Glutamatergic neuron (in vitro differentiated cells): ENCODE results near the gene UNC13C. TPM values are rescaled to one million over a fixed set of nuclear protein-coding genes. Genes with fewer than 3 reads are reported as not detected.

ENCODE experiments used
- DNase-seq: peaks from one replicate; pipeline ENCODE4 v3.0.0; 2022
- H3K27ac Mint-ChIP-seq: one replicate; pipeline ENCODE4 v1.8.0; 2020; ENCODE audit warnings: mild to moderate bottlenecking, mixed read lengths, inconsistent platforms; ENCODE audit not compliant: unreplicated experiment
- H3K27me3 Mint-ChIP-seq: one replicate; pipeline ENCODE4 v1.8.0; 2020; ENCODE audit warnings: mild to moderate bottlenecking, moderate library complexity, mixed read lengths, inconsistent platforms; ENCODE audit not compliant: unreplicated experiment
- H3K36me3 Mint-ChIP-seq: one replicate; pipeline ENCODE4 v1.8.0; 2020; ENCODE audit warnings: mild to moderate bottlenecking, mixed read lengths, inconsistent platforms; ENCODE audit not compliant: unreplicated experiment
- H3K4me1 Mint-ChIP-seq: one replicate; pipeline ENCODE4 v1.8.0; 2020; ENCODE audit warnings: mild to moderate bottlenecking, low read depth, mixed read lengths, inconsistent platforms; ENCODE audit not compliant: unreplicated experiment
- H3K4me3 Mint-ChIP-seq: one replicate; pipeline ENCODE4 v1.8.0; 2020; ENCODE audit warnings: mild to moderate bottlenecking, mixed read lengths, inconsistent platforms; ENCODE audit not compliant: unreplicated experiment
- H3K9me3 Mint-ChIP-seq: one replicate; pipeline ENCODE4 v1.8.0; 2020; ENCODE audit warnings: mild to moderate bottlenecking, moderate library complexity, mixed read lengths, inconsistent platforms; ENCODE audit not compliant: unreplicated experiment
- total RNA-seq: library from RNA; stranded (reverse); fragmentation: NEBNext Ultra II Directional; extraction: Animal tissue kit (Norgen Biotek cat#: 25700); gene quantifications from one replicate; pipeline ENCODE4 v1.2.1, GENCODE V29; 2021; ENCODE audit not compliant: unreplicated experiment
- TF ChIP-seq, protein P1 (sequence below): fragments of 200-600 bp; sonication (generic); IDR thresholded peaks from one replicate; pipeline ENCODE4 v1.5.0; 2021; ENCODE audit not compliant: partially characterized antibody, unreplicated experiment

UNC13C gene
- total RNA-seq, 1 donor from 2014 or later: 0.49 TPM

DNA sequence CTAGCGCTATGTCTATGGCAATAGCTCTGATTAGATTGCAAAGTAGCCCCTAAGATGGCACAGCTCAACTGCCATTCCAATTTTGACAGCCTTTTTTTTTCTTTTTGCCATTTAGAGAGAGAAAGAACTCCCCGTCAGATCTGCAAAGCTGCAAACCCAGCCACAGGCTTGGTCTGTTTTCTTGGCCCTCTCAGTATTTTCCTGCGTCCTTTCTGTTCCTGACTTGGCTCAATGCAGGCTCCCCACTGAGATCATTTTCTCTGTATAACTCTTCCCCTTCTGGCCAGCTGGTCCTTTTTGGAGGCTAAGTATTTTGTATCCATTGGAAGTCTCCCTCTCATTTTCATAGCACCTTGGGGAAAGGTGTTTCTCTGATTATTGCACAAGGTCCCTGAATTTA is 386.7 kb downstream of the UNC13C start:
- DNase-seq: no peak
- no peaks in the 10 kb centered on the region for H3K4me1 Mint-ChIP-seq
- TF ChIP-seq, protein P1, sequence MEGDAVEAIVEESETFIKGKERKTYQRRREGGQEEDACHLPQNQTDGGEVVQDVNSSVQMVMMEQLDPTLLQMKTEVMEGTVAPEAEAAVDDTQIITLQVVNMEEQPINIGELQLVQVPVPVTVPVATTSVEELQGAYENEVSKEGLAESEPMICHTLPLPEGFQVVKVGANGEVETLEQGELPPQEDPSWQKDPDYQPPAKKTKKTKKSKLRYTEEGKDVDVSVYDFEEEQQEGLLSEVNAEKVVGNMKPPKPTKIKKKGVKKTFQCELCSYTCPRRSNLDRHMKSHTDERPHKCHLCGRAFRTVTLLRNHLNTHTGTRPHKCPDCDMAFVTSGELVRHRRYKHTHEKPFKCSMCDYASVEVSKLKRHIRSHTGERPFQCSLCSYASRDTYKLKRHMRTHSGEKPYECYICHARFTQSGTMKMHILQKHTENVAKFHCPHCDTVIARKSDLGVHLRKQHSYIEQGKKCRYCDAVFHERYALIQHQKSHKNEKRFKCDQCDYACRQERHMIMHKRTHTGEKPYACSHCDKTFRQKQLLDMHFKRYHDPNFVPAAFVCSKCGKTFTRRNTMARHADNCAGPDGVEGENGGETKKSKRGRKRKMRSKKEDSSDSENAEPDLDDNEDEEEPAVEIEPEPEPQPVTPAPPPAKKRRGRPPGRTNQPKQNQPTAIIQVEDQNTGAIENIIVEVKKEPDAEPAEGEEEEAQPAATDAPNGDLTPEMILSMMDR: no peak
- no peaks in the 10 kb centered on the region for H3K27me3 Mint-ChIP-seq
- H3K36me3 Mint-ChIP-seq: peaks cover 16% of the 10 kb centered on the region
- no peak overlapping the region for H3K27ac Mint-ChIP-seq
- H3K4me3 Mint-ChIP-seq: no peak overlapping the region
- no peaks in the 10 kb centered on the region for H3K9me3 Mint-ChIP-seq

DNA sequence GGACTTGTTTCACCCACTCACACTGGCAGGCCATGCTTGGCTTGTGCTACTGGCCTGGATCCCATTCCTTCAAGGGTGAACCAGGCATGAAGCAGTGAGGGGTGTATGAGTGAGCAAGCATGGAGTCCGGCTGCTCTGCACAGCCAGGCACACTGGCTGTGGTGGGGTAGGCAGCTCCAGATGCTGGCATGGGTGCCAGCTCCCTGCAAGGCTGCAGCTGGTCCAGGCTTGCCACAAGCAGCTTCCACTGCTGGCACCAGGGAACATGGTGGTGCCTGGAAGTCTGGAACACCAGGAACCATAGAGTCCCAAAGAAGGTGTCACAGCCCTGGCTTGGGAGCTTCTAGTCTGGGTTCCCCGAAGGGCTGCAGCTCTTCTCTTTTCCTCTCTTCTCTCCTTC is 395.1 kb downstream of the UNC13C start:
- TF ChIP-seq, protein P1: no peak
- DNase-seq: no peak
- Mint-ChIP-seq H3K27me3 (peaks cover 2% of the 10 kb centered on the region), H3K36me3 (peaks cover 4% of the 10 kb centered on the region), H3K4me3 (no peak overlapping the region), H3K9me3 (peaks cover 2% of the 10 kb centered on the region), H3K27ac (no peak overlapping the region), H3K4me1 (no peaks in the 10 kb centered on the region)

GRCh38 chr15:54374184-54374952 is 396.1 kb downstream of the UNC13C start:
- H3K36me3 Mint-ChIP-seq: peaks cover 4% of the 10 kb centered on the region
- TF ChIP-seq, protein P1: no peak

GRCh38 chr15:54387799-54388198 is 409.6 kb downstream of the UNC13C start:
- H3K9me3 Mint-ChIP-seq: no peaks in the 10 kb centered on the region
- no peak for DNase-seq
- H3K4me3 Mint-ChIP-seq: no peak overlapping the region
- no peaks in the 10 kb centered on the region for H3K27me3 Mint-ChIP-seq
- no peaks in the 10 kb centered on the region for H3K4me1 Mint-ChIP-seq
- no peaks in the 10 kb centered on the region for H3K36me3 Mint-ChIP-seq
- TF ChIP-seq, protein P1: no peak
- H3K27ac Mint-ChIP-seq: no peak overlapping the region

More at GRCh38 chr15:54374184-54374952, 396.1 kb downstream of the UNC13C start:
- Mint-ChIP-seq H3K27ac (no peak overlapping the region), H3K4me3 (no peak overlapping the region), H3K27me3 (peaks cover 2% of the 10 kb centered on the region), H3K4me1 (no peaks in the 10 kb centered on the region), H3K9me3 (peaks cover 2% of the 10 kb centered on the region)
- peak; percentile 68 for DNase-seq

DNA sequence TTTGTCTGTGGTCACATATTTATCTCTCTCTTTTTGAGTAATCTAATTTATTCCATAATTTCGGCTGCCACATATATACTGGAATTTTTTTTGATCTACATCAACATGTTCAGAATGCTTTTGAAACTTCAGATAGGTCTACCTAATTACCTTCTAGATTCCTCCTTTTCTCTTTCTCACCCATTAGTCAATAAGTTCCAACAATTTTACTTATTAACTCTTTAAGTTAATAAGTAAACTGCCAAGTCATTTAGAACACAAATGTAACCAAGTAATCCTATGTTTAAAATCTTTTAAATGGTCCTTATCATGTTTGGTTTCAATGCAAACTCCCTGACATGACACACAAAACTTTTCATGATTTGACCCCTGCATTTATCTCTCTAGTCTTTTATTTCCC is 410.5 kb downstream of the UNC13C start:
- H3K4me3 Mint-ChIP-seq: no peak overlapping the region
- no peaks in the 10 kb centered on the region for H3K27me3 Mint-ChIP-seq
- no peaks in the 10 kb centered on the region for H3K9me3 Mint-ChIP-seq
- H3K27ac Mint-ChIP-seq: no peak overlapping the region
- H3K36me3 Mint-ChIP-seq: no peaks in the 10 kb centered on the region
- no peak for DNase-seq
- H3K4me1 Mint-ChIP-seq: no peaks in the 10 kb centered on the region
- TF ChIP-seq, protein P1: no peak
